ENCODE data around the gene TNRC6C.

GRCh38 chr17:77935121-77935571, 23.4 kb upstream of the TNRC6C start:
- no peak for TF ChIP-seq ZNF23 (tag by site-specific recombination; IDR thresholded peaks at IDR 0.05; ENCODE audit: borderline replicate concordance)
- TF ChIP-seq RBAK (tag by site-specific recombination; IDR thresholded peaks at IDR 0.05) = no peak
- TF ChIP-seq, protein P1, sequence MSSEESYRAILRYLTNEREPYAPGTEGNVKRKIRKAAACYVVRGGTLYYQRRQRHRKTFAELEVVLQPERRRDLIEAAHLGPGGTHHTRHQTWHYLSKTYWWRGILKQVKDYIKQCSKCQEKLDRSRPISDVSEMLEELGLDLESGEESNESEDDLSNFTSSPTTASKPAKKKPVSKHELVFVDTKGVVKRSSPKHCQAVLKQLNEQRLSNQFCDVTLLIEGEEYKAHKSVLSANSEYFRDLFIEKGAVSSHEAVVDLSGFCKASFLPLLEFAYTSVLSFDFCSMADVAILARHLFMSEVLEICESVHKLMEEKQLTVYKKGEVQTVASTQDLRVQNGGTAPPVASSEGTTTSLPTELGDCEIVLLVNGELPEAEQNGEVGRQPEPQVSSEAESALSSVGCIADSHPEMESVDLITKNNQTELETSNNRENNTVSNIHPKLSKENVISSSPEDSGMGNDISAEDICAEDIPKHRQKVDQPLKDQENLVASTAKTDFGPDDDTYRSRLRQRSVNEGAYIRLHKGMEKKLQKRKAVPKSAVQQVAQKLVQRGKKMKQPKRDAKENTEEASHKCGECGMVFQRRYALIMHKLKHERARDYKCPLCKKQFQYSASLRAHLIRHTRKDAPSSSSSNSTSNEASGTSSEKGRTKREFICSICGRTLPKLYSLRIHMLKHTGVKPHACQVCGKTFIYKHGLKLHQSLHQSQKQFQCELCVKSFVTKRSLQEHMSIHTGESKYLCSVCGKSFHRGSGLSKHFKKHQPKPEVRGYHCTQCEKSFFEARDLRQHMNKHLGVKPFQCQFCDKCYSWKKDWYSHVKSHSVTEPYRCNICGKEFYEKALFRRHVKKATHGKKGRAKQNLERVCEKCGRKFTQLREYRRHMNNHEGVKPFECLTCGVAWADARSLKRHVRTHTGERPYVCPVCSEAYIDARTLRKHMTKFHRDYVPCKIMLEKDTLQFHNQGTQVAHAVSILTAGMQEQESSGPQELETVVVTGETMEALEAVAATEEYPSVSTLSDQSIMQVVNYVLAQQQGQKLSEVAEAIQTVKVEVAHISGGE (tag by site-specific recombination; conservative IDR thresholded peaks at IDR 0.05; ENCODE audit: low read depth) = no peak
- TF ChIP-seq ZBTB26 (tag by site-specific recombination; optimal IDR thresholded peaks at IDR 0.05) = no peak
- TF ChIP-seq, protein P2, sequence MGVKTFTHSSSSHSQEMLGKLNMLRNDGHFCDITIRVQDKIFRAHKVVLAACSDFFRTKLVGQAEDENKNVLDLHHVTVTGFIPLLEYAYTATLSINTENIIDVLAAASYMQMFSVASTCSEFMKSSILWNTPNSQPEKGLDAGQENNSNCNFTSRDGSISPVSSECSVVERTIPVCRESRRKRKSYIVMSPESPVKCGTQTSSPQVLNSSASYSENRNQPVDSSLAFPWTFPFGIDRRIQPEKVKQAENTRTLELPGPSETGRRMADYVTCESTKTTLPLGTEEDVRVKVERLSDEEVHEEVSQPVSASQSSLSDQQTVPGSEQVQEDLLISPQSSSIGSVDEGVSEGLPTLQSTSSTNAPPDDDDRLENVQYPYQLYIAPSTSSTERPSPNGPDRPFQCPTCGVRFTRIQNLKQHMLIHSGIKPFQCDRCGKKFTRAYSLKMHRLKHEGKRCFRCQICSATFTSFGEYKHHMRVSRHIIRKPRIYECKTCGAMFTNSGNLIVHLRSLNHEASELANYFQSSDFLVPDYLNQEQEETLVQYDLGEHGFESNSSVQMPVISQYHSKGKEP (tag by site-specific recombination; IDR thresholded peaks at IDR 0.05) = no peak
- TF ChIP-seq, protein P3, sequence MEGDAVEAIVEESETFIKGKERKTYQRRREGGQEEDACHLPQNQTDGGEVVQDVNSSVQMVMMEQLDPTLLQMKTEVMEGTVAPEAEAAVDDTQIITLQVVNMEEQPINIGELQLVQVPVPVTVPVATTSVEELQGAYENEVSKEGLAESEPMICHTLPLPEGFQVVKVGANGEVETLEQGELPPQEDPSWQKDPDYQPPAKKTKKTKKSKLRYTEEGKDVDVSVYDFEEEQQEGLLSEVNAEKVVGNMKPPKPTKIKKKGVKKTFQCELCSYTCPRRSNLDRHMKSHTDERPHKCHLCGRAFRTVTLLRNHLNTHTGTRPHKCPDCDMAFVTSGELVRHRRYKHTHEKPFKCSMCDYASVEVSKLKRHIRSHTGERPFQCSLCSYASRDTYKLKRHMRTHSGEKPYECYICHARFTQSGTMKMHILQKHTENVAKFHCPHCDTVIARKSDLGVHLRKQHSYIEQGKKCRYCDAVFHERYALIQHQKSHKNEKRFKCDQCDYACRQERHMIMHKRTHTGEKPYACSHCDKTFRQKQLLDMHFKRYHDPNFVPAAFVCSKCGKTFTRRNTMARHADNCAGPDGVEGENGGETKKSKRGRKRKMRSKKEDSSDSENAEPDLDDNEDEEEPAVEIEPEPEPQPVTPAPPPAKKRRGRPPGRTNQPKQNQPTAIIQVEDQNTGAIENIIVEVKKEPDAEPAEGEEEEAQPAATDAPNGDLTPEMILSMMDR (tag by site-specific recombination; IDR thresholded peaks at IDR 0.05) = no peak
- TF ChIP-seq FEZF1 (tag by site-specific recombination; IDR thresholded peaks at IDR 0.05) = no peak

Data from HEK293 (cell line).